HG02970 (cell line): ENCODE measurements around the gene QSOX2.
"Not testable (repeated sequence)": the region's sequence is repeated elsewhere in the genome, so short reads cannot be mapped to it uniquely, and the experiment has no call there.

Source experiments
- ATAC-seq: cut with Tn5 transposase; IDR thresholded peaks from one replicate; pipeline ENCODE4 v1.9.1; 2021; ENCODE audit warnings: mild to moderate bottlenecking, moderate library complexity, moderate number of reproducible peaks; ENCODE audit not compliant: unreplicated experiment, low FRiP score

QSOX2 gene

DNA sequence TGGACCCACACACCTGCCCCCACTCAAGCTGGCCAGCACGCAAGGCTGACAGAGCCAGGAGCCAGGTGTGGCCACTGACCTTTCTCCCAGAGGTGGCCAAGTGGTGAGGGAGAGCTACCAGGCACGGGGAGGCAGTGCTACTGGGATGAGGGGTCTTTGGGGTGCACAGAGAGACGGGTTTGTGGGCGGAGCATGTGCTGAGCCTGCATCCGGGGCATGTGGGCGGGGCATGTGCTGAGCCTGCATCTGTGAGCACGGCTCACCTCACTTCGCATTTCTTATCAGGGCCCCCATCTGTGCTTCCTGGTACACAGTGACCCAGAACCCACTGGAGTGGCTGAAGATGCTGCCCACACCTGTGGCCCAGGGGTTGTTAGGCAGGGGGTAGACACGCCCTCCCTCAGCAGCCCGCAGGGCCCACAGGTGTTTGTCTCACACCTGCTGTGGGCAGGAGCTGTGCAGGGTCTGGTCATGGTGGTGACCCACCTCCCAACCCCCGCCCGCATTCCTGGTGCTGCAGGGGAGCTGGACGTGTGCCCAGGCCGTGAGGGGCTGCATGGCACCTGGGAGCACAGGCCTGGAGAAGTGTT is 36.8 kb upstream of the QSOX2 start:
- ATAC-seq = no peak

DNA sequence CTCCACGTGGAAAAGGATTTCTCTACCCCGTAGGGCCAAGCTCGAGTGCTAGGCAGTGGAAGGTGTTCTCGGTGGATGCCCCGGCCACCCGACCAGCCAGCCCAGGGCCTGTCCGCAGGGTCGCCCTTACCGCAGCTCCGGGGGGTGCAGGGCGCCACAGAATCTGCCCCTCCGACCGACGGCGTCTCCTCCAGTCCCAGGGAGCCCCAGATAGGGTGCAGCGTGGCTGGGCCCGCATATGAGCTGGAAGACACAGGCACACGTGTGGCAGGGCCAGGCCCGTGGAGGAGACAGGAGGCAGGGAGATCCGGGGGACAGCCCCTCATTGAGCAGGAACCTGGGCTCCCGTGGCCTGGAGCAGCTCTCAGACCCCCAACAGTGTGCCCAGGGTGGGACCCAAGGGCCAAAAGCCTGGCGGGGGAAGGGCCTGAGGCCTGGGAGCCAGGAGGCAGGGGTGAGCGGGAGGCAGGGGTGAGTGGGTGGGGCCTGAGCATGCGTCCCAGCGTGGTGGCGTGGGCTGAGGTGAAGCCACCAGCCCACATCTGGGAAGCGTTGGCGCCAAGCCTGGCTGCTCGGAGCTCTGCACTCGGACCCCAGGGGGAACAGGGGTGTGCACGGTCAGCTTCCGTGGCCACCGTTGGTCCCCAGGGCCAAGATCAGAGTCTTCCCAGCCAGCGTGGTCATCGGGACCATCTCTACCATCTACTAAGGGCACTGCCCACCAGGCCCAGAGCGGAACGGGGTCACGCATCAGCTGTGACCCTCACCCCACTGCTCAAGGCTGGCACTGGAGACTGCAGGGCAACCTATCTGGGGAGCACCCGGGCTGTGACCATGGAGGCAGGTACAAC is 36.0 kb upstream of the QSOX2 start:
- no peak for ATAC-seq

- ATAC-seq = no peak
Observed at GRCh38 chr9:136280535-136281315, 35.1 kb upstream of the QSOX2 start.

GRCh38 chr9:136279471-136279870 is 33.9 kb upstream of the QSOX2 start:
- ATAC-seq = no peak

- no peak for ATAC-seq
Observed at GRCh38 chr9:136278894-136279293, 33.3 kb upstream of the QSOX2 start.

- no peak for ATAC-seq
Observed at GRCh38 chr9:136278221-136278620, 32.6 kb upstream of the QSOX2 start.

- ATAC-seq = no peak
Observed at GRCh38 chr9:136277746-136278145, 32.1 kb upstream of the QSOX2 start.

DNA sequence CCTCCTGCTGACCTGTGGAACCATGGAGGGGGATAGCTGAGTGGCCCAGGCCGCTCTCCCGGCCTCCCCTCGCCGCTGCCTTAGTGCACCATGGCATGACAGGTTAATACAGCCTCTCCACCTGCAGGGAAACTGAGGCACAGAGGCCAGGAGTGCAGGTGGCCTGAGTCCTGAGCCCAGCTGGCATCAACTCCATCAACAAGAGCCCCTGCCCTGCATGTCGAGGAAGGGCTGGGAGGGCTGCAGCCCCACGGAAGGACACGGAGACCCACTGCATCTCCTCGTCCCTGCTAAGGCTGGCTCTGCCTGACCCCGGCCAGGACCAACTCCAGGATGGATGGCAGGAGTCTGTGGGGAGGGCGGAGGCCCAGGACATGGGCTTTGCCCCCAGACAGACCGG is 31.1 kb upstream of the QSOX2 start:
- no peak for ATAC-seq

DNA sequence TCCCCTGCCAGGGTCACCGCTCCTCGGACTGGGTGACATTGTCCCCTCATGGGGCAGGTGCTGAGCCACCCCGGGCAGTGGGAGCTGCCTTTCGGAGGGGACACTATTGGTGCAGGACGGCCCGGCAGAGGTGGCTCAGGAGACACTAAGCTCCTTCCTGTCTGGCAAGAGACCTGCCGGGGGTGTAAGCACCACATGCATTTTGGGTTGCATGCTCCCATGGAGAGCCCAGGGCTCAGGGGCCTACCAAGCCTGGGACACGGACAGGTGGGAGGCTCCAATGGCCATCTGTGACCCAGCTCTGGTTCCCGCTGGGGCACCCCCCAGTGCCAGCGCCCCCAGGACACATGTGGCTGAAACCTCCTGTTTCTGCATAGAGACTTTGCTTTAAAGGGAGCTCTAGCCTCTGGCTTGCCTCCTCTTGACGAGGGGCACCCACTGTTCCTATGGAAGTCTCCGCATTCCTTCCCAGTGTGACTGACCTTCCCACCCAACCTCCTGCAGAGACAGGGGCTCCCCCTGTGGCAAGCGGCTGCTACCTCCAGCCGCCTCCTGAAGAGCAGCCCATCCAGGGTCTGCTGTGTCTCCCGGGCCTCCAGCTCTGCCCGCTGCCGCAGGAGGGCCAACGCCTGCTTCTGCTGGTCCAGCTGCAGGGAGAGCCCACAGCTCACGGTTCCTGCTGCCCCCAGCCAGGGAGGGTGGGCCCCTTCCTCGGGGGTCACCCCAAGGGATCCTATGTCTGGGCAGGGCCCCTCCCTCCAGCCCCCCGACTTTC is 30.2 kb upstream of the QSOX2 start:
- no peak for ATAC-seq

DNA sequence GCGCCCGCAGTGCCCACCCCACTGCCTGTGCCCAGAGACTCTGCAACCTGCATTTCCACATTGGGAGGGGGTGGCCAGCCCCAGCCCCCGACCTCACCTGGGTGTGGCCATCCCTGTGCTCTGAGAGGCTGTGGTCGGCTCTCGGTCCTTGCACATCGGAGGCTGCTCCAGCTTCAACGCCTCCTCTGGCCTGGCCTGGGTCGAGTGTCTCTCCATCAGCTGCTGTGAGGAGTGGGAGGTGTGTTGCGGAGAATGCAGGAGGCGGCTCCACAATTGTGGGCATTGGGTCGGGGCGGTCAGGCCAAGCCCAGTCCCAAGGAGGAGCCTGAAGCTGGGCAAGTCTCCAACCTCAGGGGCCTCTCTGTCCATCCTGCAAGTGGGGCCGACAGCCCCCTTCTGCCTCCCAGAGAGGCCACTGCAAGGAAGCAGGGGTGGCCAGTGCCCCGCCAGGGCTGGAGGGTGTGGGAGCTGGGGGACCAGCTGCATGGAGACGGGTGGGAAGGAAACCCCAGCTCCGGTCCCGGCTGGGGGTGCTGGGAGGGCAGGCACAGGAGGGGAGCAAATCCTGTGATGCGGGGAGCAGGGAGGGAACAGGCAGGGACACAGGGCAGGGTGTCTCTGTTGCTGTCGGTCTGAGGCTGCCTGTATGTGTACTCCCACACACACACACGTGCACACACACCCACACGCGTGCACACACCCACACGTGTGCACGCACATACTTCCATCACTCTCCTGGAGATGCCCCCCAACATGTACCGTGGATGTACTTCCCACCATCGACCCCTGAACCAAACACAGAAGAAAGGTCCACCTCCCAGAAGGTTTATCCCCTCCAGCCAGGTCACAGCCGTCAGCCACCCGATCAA is 29.4 kb upstream of the QSOX2 start:
- no peak for ATAC-seq

GRCh38 chr9:136273921-136274785 is 28.5 kb upstream of the QSOX2 start:
- no peak for ATAC-seq

DNA sequence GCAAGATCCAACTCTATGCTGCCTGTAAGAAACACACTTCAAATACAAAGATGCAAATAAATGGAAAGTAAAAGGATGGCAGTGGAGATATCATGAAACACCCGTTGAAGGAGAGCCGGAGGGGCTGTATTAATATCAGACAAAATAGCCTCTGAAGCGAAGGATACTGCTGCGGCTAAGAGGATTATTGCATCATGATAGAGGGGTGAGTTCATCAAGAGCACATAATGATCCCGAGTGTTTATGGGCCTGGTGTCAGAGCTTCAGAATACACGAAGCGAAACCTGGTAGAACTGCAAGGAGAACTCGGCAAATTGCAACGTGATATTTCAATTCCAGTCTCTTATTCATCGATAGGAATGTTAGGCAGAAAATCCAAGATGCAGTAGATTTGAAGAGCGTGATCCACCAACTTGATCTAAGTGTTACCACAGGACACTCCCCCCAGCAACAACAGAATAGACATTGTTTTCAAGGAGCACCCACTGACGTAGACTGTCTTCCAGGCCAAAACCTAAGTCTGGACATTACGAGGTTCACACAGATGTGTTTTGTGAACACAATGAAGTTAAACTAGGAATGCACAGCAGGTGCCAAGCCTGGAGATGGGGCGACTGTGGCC is 27.7 kb upstream of the QSOX2 start:
- ATAC-seq = no peak

DNA sequence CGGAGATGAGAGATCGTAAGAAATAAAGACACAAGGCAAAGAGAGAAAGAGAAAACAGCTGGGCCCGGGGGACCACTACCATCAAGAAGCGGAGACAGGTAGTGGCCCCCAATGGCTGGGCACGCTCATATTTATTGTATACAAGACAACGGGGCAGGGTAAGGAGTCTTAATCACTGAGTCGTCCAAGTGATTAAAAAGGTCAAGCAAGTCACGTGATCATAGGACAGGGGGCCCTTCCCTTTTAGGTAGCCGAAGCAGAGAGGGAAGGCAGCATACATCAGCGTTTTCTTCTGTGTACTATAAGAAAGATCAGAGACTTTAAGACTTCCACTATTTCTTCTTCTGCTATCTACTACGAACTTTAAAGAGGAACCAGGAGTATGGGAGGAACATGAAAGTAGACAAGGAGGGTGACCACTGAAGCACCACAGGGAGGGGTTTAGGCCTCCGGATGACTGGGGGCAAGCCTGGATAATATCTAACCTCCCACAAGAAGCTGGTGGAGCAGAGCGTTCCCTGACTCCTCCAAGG is 24.6 kb upstream of the QSOX2 start:
- ATAC-seq = no peak

GRCh38 chr9:136268735-136269134 is 23.1 kb upstream of the QSOX2 start:
- no peak for ATAC-seq

DNA sequence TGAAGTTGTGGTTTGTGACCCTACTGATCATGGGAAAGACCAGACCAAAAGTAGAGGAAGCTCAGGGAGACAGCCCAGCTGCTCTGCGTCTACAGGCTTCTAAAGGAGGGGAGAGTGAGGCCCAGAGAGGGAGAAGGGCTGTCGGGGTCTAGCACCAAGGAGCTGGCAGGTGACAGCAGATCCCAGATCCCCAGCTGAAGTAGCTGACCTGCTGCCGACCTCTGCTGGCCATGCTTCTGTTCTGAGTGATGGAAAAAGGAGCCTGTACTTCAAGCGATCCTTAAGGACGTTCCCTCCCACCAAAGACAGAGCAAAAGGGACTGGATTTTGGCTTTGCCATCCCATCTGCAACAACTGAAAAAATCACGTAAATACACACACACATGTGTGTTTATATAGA is 22.7 kb upstream of the QSOX2 start:
- no peak for ATAC-seq

DNA sequence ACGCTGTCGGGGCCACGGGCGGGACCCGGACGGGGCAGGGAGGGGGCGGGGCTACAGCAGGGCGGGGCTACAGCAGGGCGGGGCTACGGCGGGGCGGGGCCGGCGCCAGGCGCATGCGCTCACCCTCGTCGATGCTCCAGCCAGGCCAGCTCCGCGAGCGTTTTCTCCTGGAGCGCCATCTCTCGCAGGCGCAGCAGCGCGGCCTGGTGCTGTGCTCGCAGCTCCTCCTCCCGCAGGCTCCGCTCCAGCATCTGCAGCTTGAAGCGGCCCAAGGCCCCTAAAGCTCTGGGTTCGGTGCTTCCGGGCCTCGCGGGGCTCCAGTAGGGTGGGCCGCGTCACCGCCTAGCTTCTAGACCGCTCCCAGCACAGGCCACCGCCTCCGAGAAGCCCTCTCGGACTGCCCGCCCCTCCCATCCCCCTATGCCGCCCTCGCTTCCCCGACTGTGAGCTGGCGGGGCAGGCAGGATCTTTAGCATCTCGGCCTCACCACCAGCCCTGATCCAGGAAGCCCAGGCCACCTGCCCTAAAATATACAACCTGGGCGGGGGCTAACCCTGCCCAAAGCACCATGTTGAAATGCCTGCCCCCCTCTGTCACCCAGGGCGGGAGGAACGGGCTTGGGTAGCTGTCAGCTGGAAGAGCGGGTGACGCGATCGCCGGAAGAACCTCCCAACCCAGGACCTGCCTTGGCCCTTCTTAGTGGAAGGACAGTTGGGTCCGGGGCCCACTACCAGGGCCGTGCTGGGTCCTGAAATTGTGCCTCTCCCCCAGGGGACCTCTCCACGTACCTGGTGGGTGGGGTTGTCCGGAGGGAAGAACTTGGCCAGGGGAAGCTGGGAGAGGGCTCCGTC is 21.9 kb upstream of the QSOX2 start:
- ATAC-seq = no peak

DNA sequence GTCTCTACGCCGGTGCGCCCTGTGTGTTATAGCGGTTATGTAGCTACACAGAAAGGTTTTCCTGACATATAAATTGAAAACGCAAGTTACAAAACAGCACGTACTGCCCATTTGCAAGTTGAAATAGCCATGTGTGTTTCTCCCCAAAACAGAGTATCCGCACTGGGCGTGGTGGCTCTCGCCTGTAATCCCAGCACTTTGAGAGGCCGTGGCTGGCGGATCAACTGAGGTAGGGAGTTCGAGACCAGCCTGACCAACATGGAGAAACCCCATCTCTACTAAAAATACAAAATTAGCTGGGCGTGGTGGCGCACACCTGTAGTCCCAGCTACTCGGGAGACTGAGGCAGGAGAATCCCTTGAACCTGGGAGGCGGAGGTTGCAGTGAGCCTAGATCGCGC is 21.0 kb upstream of the QSOX2 start:
- not testable (repeated sequence) for ATAC-seq
